GM10266 (cell line): ENCODE measurements around the gene GRIP1.

Experiments used
- DNase-seq: peaks from one replicate; pipeline ENCODE4 v3.0.0; 2012; ENCODE audit errors: extremely low spot score
- TF ChIP-seq, protein P1 (sequence below): IDR thresholded peaks from 2 replicates; pipeline ENCODE4 v1.5.1; 2012; ENCODE audit warnings: mild to moderate bottlenecking, low read depth; ENCODE audit not compliant: control insufficient read depth, insufficient read depth; ENCODE audit errors: missing control alignments

The GRIP1 gene

DNA sequence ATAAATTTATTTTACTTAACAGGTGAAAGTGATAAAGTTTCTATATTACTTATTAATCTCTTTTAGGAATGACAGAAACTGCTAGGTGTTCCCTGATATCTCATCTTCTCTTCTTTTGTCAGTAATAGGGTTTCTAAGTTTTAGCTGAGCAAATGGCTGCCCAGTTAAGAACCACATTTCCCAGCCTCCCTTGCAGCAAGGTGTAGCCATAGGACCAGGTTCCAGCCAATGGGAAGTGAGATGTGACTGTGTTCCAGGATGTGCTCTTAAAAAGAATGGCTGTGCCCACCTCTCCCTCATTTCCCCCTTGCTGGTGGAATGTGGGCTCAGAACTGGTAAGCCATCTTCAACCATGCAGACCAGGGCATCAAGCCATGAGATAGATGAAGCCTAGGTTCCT, 210.9 kb downstream of the GRIP1 start:
- DNase-seq = no peak
- TF ChIP-seq, protein P1, sequence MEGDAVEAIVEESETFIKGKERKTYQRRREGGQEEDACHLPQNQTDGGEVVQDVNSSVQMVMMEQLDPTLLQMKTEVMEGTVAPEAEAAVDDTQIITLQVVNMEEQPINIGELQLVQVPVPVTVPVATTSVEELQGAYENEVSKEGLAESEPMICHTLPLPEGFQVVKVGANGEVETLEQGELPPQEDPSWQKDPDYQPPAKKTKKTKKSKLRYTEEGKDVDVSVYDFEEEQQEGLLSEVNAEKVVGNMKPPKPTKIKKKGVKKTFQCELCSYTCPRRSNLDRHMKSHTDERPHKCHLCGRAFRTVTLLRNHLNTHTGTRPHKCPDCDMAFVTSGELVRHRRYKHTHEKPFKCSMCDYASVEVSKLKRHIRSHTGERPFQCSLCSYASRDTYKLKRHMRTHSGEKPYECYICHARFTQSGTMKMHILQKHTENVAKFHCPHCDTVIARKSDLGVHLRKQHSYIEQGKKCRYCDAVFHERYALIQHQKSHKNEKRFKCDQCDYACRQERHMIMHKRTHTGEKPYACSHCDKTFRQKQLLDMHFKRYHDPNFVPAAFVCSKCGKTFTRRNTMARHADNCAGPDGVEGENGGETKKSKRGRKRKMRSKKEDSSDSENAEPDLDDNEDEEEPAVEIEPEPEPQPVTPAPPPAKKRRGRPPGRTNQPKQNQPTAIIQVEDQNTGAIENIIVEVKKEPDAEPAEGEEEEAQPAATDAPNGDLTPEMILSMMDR = no peak

- DNase-seq = no peak
- TF ChIP-seq, protein P1 = no peak
Observed at GRCh38 chr12:66461331-66461730, 217.5 kb downstream of the GRIP1 start.

- TF ChIP-seq, protein P1 = no peak
- DNase-seq = no peak
Observed at GRCh38 chr12:66459944-66460482, 218.9 kb downstream of the GRIP1 start.

GRCh38 chr12:66456612-66457011, 222.3 kb downstream of the GRIP1 start:
- TF ChIP-seq, protein P1 = no peak
- no peak for DNase-seq

- peak; percentile 5 for DNase-seq
- TF ChIP-seq, protein P1 = no peak
Observed at GRCh38 chr12:66453844-66454243, 225.0 kb downstream of the GRIP1 start.

DNA sequence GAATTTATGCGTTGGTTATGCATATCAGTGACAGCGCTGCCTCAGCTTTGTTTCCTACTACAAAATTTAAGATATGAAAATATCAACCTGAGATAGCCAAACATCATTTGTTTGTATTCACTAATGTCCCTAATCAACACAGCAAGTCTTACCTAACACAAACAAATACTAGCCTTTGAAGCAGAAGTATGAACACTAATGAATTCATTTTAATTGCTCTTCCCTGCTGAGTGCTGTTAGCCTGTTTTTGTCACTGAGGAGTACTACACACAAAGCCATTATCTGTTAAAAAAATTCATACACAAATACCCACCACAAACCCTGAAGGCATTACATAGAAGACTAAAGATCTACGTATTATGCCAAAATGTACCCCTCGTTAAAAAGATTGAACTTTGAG, 225.8 kb downstream of the GRIP1 start:
- no peak for DNase-seq
- TF ChIP-seq, protein P1 = no peak

- TF ChIP-seq, protein P1 = no peak
- DNase-seq = no peak
Observed at GRCh38 chr12:66449531-66449930, 229.3 kb downstream of the GRIP1 start.
